Keratinocyte (primary cell): Measurements from ENCODE around the gene RGL1. TPM values are rescaled to one million over a fixed set of nuclear protein-coding genes. Genes with fewer than 3 reads are reported as not detected.

Source experiments
- DNase-seq: peaks from one replicate; pipeline ENCODE4 v3.0.0-alpha.2; 2011; ENCODE audit warnings: low read depth, missing footprints, low spot score
- FAIRE-seq: peaks from 2 replicates; lab custom pipeline; 2011; peaks lifted over from hg19 to GRCh38; lab: Jason Lieb, UNC
- H2AFZ ChIP-seq: 2 replicates; pipeline ENCODE4 v1.6.0; 2012; ENCODE audit warnings: low read length, control low read depth, inconsistent platforms; ENCODE audit not compliant: control insufficient read depth
- H3K27ac ChIP-seq: 2 replicates; pipeline ENCODE4 v1.5.1; 2011; ENCODE audit warnings: low read length; ENCODE audit not compliant: control insufficient read depth, insufficient read depth
- H3K27me3 ChIP-seq: 3 replicates; pipeline ENCODE4 v1.6.0; 2011; ENCODE audit warnings: low read length; ENCODE audit not compliant: control insufficient read depth, insufficient read depth; ENCODE audit errors: extremely low read depth
- H3K36me3 ChIP-seq, 2 experiments: 2 replicates in 1 of 2; 3 replicates in 1 of 2; pipeline ENCODE4 v1.5.1; 2011; ENCODE audit warnings: low read length in 2 of 2, mild to moderate bottlenecking in 1 of 2; ENCODE audit not compliant: control insufficient read depth in 2 of 2, insufficient read depth in 2 of 2; ENCODE audit errors: extremely low read depth in 1 of 2
- H3K4me1 ChIP-seq: 3 replicates; pipeline ENCODE4 v1.5.1; 2011; ENCODE audit warnings: low read length; ENCODE audit not compliant: control insufficient read depth, insufficient read depth; ENCODE audit errors: extremely low read depth
- H3K4me2 ChIP-seq: 3 replicates; pipeline ENCODE4 v1.6.0; 2011; ENCODE audit warnings: low read depth, low read length; ENCODE audit not compliant: control insufficient read depth, insufficient read depth; ENCODE audit errors: extremely low read depth
- H3K4me3 ChIP-seq, 3 experiments: fragments of 200-600 bp in 1 of 3; sonication (generic) in 1 of 3; 2 replicates in 2 of 3; 3 replicates in 1 of 3; pipeline ENCODE4 v1.5.1; 2011 to 2016; ENCODE audit warnings: low read length in 3 of 3, mild to moderate bottlenecking in 3 of 3, control low read depth in 2 of 3, inconsistent platforms in 1 of 3, low read depth in 1 of 3, mixed read lengths in 1 of 3, mixed run types in 1 of 3, moderate library complexity in 1 of 3; ENCODE audit not compliant: control insufficient read depth in 2 of 3, insufficient read depth in 2 of 3; ENCODE audit errors: extremely low read depth in 1 of 3
- H3K79me2 ChIP-seq: 2 replicates; pipeline ENCODE4 v1.6.0; 2012; ENCODE audit warnings: low read length; ENCODE audit not compliant: control insufficient read depth, insufficient read depth
- H3K9ac ChIP-seq: 3 replicates; pipeline ENCODE4 v1.6.0; 2011; ENCODE audit warnings: low read length; ENCODE audit not compliant: control insufficient read depth, insufficient read depth; ENCODE audit errors: extremely low read depth
- H3K9me1 ChIP-seq: 3 replicates; pipeline ENCODE4 v1.6.0; 2011; ENCODE audit warnings: low read length; ENCODE audit not compliant: control insufficient read depth, insufficient read depth; ENCODE audit errors: extremely low read depth
- H3K9me3 ChIP-seq: 2 replicates; pipeline ENCODE4 v1.5.1; 2012; ENCODE audit warnings: low read depth, low read length; ENCODE audit not compliant: control insufficient read depth
- H4K20me1 ChIP-seq: 3 replicates; pipeline ENCODE4 v1.6.0; 2011; ENCODE audit warnings: low read length; ENCODE audit not compliant: control insufficient read depth, insufficient read depth; ENCODE audit errors: extremely low read depth
- CTCF ChIP-seq, 3 experiments: IDR thresholded peaks in 1 of 3; conservative IDR thresholded peaks in 1 of 3; optimal IDR thresholded peaks in 1 of 3; 2 replicates in 2 of 3; 3 replicates in 1 of 3; pipeline versions ENCODE3 to v1.5.1; 2011; ENCODE audit warnings: low read length in 3 of 3, mild to moderate bottlenecking in 3 of 3, moderate library complexity in 2 of 3, control low read depth in 1 of 3, inconsistent platforms in 1 of 3; ENCODE audit not compliant: insufficient read depth in 2 of 3; ENCODE audit errors: extremely low read depth in 1 of 3
- EZH2 ChIP-seq: IDR thresholded peaks from one replicate; pipeline ENCODE4 v1.6.1; 2012; ENCODE audit warnings: inconsistent platforms, mild to moderate bottlenecking, low read length, moderate library complexity
- dilution Hi-C: fragments of 300-500 bp; cut with MboI; formaldehyde crosslinking; loops from one replicate; pipeline ENCODE4 v1.7.0; 2020; ENCODE audit warnings: low sequenced_read_pairs; ENCODE audit not compliant: extremely low pct_ligation_motif_present
- polyA plus RNA-seq, 5 experiments: library from polyadenylated mRNA; depleted of rRNA in 3 of 5; stranded (reverse) in 3 of 5; stranded (forward) in 1 of 5; unstranded in 1 of 5; fragments of >200 nt; gene quantifications; 1 replicate in 1 of 5; 2 replicates in 3 of 5; 3 replicates in 1 of 5; pipeline versions ENCODE4 v1.2.1 to v1.2.3, GENCODE V29; 2011 to 2012; ENCODE audit warnings: missing spikeins in 2 of 5, low read depth in 1 of 5, low replicate concordance in 1 of 5

Gene RGL1
- polyA plus RNA-seq, 1 donor (not counting 4 experiments of a cell fraction or from before 2014, with no cell fraction given) = 1.2 TPM

GRCh38 chr1:183841950-183842794 is 37.3 kb downstream of the RGL1 start:
- H2AFZ ChIP-seq = no peak overlapping the region
- FAIRE-seq = no peak
- H4K20me1 ChIP-seq = no peaks in the 10 kb centered on the region
- dilution Hi-C loops = no loop called here
- TF ChIP-seq CTCF (optimal IDR thresholded peaks at IDR 0.05 in 1 of 3, IDR thresholded peaks at IDR 0.05 in 1 of 3, conservative IDR thresholded peaks at IDR 0.05 in 1 of 3; ENCODE audit: extremely low read depth in 1 of 3, insufficient read depth in 2 of 3, low read length in 3 of 3) = no peak
- TF ChIP-seq EZH2 = no peak
- no peak overlapping the region for H3K9ac ChIP-seq
- peaks cover 3% of the 10 kb centered on the region for H3K4me1 ChIP-seq
- no peaks in the 10 kb centered on the region for H3K9me1 ChIP-seq
- H3K27me3 ChIP-seq = no peaks in the 10 kb centered on the region
- H3K36me3 ChIP-seq = no peaks in the 10 kb centered on the region
- no peak for DNase-seq
- H3K4me2 ChIP-seq = no peak overlapping the region
- H3K9me3 ChIP-seq = no peaks in the 10 kb centered on the region
- no peak overlapping the region for H3K4me3 ChIP-seq
- H3K27ac ChIP-seq = no peak overlapping the region
- H3K79me2 ChIP-seq = no peaks in the 10 kb centered on the region

GRCh38 chr1:183842795-183843144 is 37.9 kb downstream of the RGL1 start:
- Histone ChIP-seq H3K27me3 (no peaks in the 10 kb centered on the region), H2AFZ (no peak overlapping the region), H3K79me2 (no peaks in the 10 kb centered on the region), H3K27ac (no peak overlapping the region), H4K20me1 (no peaks in the 10 kb centered on the region), H3K9me3 (no peaks in the 10 kb centered on the region), H3K4me2 (no peak overlapping the region), H3K4me3 (no peak overlapping the region), H3K9ac (no peak overlapping the region), H3K4me1 (peaks cover 3% of the 10 kb centered on the region), H3K9me1 (no peaks in the 10 kb centered on the region), H3K36me3 (no peaks in the 10 kb centered on the region)
- DNase-seq (no peak), FAIRE-seq (no peak)
- dilution Hi-C loops = no loop called here
- TF ChIP-seq EZH2 = no peak
- no peak for TF ChIP-seq CTCF (optimal IDR thresholded peaks at IDR 0.05 in 1 of 3, IDR thresholded peaks at IDR 0.05 in 1 of 3, conservative IDR thresholded peaks at IDR 0.05 in 1 of 3; ENCODE audit: extremely low read depth in 1 of 3, insufficient read depth in 2 of 3, low read length in 3 of 3)
